ENCODE results near the gene MAPKAPK3. TPM values are rescaled to one million over a fixed set of nuclear protein-coding genes. Genes with fewer than 3 reads are reported as not detected.

The MAPKAPK3 gene
- total and polyA plus RNA-seq, 2 of the 4 experiments (the other 2 are of a cell fraction): 38.3 to 57.2 TPM

DNA sequence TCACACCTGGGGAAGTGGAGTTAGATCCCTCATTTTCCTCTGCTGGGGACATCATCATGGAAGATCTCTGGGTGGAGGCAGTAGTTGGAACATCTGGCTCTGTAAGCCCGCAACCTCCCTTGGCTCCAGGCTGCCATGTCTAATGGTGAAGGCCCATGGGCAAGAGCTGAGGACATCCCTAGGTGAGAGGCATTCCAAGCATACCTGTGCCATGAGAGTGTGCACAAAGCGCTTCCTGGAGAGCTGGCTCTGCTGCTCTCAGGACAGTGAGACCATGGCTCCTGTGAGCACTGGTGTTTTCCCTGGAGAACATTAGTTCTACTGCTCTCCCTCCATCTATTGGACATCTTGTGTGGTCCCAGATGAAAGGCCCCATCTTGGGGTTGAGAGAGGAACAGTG, 7.7 kb downstream of the MAPKAPK3 start:
- no TSS peak for BruUV-seq (replicated peaks)
- Histone ChIP-seq H2AFZ (replicated peaks; ENCODE audit: low read length, poor library complexity) (no peak overlapping the region), H4K91ac (ENCODE audit: insufficient read depth, low read depth, low read length) (no peak overlapping the region), H3K36me3 (ENCODE audit: control insufficient read depth, insufficient read depth, low read length) (no peaks in the 10 kb centered on the region), H3K4me3 (ENCODE audit: insufficient read depth, low read depth, low read length) (no peak overlapping the region), H3K18ac (ENCODE audit: low read depth, low read length) (no peak overlapping the region), H3K23ac (ENCODE audit: low read depth, low read length) (no peak overlapping the region), H3K4me2 (ENCODE audit: low read depth, low read length) (no peak overlapping the region), H3K56ac (ENCODE audit: extremely low read depth, insufficient read depth, low read length) (no peak overlapping the region), H3K27ac (ENCODE audit: insufficient read depth, low read length) (no peak overlapping the region), H3K79me1 (ENCODE audit: low read depth in 1 of 2, low read length in 2 of 2) (peaks cover 0 to 14% of the 10 kb centered on the region in 2 experiments; a peak in 2 of 4 replicates), H3K9ac (ENCODE audit: low read depth, low read length) (no peak overlapping the region), H4K5ac (ENCODE audit: low read depth, low read length) (no peak overlapping the region), H3K9me1 (ENCODE audit: insufficient read depth, low read length) (peaks cover 23% of the 10 kb centered on the region), H2BK15ac (ENCODE audit: low read depth, low read length) (no peak overlapping the region), H2BK5ac (ENCODE audit: low read depth, low read length, poor library complexity, severe bottlenecking) (no peak overlapping the region), H3K4ac (ENCODE audit: low read depth, low read length) (no peak overlapping the region), H3K4me1 (ENCODE audit: control insufficient read depth, insufficient read depth, low read length) (peaks cover 6% of the 10 kb centered on the region), H3K9me3 (ENCODE audit: control insufficient read depth, insufficient read depth, low read length) (no peaks in the 10 kb centered on the region), H3K14ac (replicated peaks; ENCODE audit: low read depth, low read length) (no peak overlapping the region), H2AK9ac (replicated peaks; ENCODE audit: low read depth, low read length, poor library complexity) (peak overlapping the region; percentile 23), H2AK5ac (ENCODE audit: low read depth, low read length) (no peak overlapping the region), H4K20me1 (ENCODE audit: insufficient read depth, low read length) (peaks cover 6% of the 10 kb centered on the region), H3K27me3 (ENCODE audit: control insufficient read depth, insufficient read depth, low read length) (no peaks in the 10 kb centered on the region), H4K8ac (ENCODE audit: low read depth in 2 of 2, low read length in 2 of 2) (no peak overlapping the region), H2BK120ac (ENCODE audit: low read depth, low read length) (no peak overlapping the region), H2BK20ac (ENCODE audit: low read depth, low read length) (no peak overlapping the region)
- dilution Hi-C loops (cut with HindIII; ENCODE audit: low sequenced_read_pairs, unreplicated experiment): no loop called here
- ATAC-seq (ENCODE audit: low read depth) (no peak), DNase-seq (no peak)
- intact Hi-C loops (cut with micrococcal nuclease): no loop called here
- WGBS, 2 experiments (ENCODE audit: extremely low coverage in 2 of 2, insufficient read length in 1 of 2): 100% methylated on average over 2 of the region's 2 CpGs; no CpG with 5 or more reads in 1 of the 2 experiments
- in situ Hi-C loops (cut with MboI; ENCODE audit: low sequenced_read_pairs): loop anchor here (25.0 kb wide), 1 partner anchor 1063 kb away; no protein-coding TSS in a partner anchor
- ChIA-PET CTCF (no interaction called here), POLR2A (ENCODE audit: unreplicated experiment) (no interaction called here)
- TF ChIP-seq SMC3 (IDR thresholded peaks at IDR 0.05; ENCODE audit: low read depth, low read length): no peak
- no peak for TF ChIP-seq CEBPB (IDR thresholded peaks at IDR 0.05; ENCODE audit: low read depth, low read length)

All from IMR-90 (cell line).